ENCODE measurements around the gene ZCWPW1. TPM values are rescaled to one million over a fixed set of nuclear protein-coding genes. Genes with fewer than 3 reads are reported as not detected.
A peak's percentile ranks its signal among the peaks of the same experiment; 100 is the strongest.

ZCWPW1 gene
- total and polyA plus RNA-seq, 12 donors, result 3.3 to 7.5 (median 4.2) TPM

- WGBS, 2 donors, result 69 to 73% methylated on average over 4 of the region's 4 CpGs
- no peak overlapping the region for H3K4me3 ChIP-seq
- H3K4me1 ChIP-seq, result peaks cover 0 to 44% (median 4%) of the 10 kb centered on the region in 9 donors
- peaks cover 0 to 4% (median 0%) of the 10 kb centered on the region in 7 donors for H3K27me3 ChIP-seq
- H3K27ac ChIP-seq, result peak overlapping the region in 1 of 10 donors; percentile 5
- DNase-seq (no peak), ATAC-seq (no peak)
- no peak for TF ChIP-seq CTCF (IDR thresholded peaks at IDR 0.05)
- no peaks in the 10 kb centered on the region for H3K36me3 ChIP-seq
- intact Hi-C loops (cut with DNase I), result no loop called here
- H3K9me3 ChIP-seq, result no peaks in the 10 kb centered on the region
Observed at GRCh38 chr7:100393233-100393905, 35.1 kb downstream of the ZCWPW1 start.

GRCh38 chr7:100390286-100391009 is 38.1 kb downstream of the ZCWPW1 start:
- Histone ChIP-seq H3K9me3 (no peaks in the 10 kb centered on the region), H3K27me3 (peaks cover 0 to 4% (median 0%) of the 10 kb centered on the region in 7 donors), H3K4me1 (peaks cover 0 to 32% (median 8%) of the 10 kb centered on the region in 9 donors), H3K36me3 (no peaks in the 10 kb centered on the region), H3K4me3 (no peak overlapping the region), H3K27ac (no peak overlapping the region)
- no peak for TF ChIP-seq CTCF (IDR thresholded peaks at IDR 0.05)
- 40 to 52% methylated on average over 3 of the region's 3 CpGs for WGBS, 2 donors
- peak in 1 of 2 donors; percentile 36 for DNase-seq
- intact Hi-C loops (cut with DNase I), result no loop called here
- ATAC-seq, result peak in 1 of 8 donors; percentile 44

GRCh38 chr7:100389437-100390088 is 38.9 kb downstream of the ZCWPW1 start:
- Histone ChIP-seq H3K27me3 (peaks cover 0 to 4% (median 0%) of the 10 kb centered on the region in 7 donors), H3K4me1 (peaks cover 0 to 35% (median 8%) of the 10 kb centered on the region in 9 donors), H3K4me3 (no peak overlapping the region), H3K27ac (no peak overlapping the region), H3K36me3 (no peaks in the 10 kb centered on the region), H3K9me3 (no peaks in the 10 kb centered on the region)
- WGBS, 2 donors, result 57 to 63% methylated on average over 9 of the region's 9 CpGs
- TF ChIP-seq CTCF (IDR thresholded peaks at IDR 0.05), result no peak
- ATAC-seq, result peak in 2 of 8 donors; percentile 22 to 31
- no peak for DNase-seq
- intact Hi-C loops (cut with DNase I), result no loop called here

- intact Hi-C loops (cut with DNase I), result no loop called here
- H3K4me1 ChIP-seq, result peaks cover 0 to 35% (median 8%) of the 10 kb centered on the region in 9 donors
- H3K27me3 ChIP-seq, result peaks cover 0 to 4% (median 0%) of the 10 kb centered on the region in 7 donors
- DNase-seq, result no peak
- no peak for TF ChIP-seq CTCF (IDR thresholded peaks at IDR 0.05)
- 79 to 87% methylated on average over 2 of the region's 2 CpGs for WGBS, 2 donors
- no peak for ATAC-seq
- no peak overlapping the region for H3K27ac ChIP-seq
- H3K9me3 ChIP-seq, result no peaks in the 10 kb centered on the region
- H3K4me3 ChIP-seq, result no peak overlapping the region
- H3K36me3 ChIP-seq, result no peaks in the 10 kb centered on the region
Observed at GRCh38 chr7:100387695-100388094, 40.8 kb downstream of the ZCWPW1 start.
